GM18519 (cell line): Measurements from ENCODE around the gene ECHS1.

Experiments
- ATAC-seq: cut with Tn5 transposase; IDR thresholded peaks from one replicate; pipeline ENCODE4 v1.9.1; 2021; ENCODE audit warnings: mild to moderate bottlenecking, moderate library complexity; ENCODE audit not compliant: unreplicated experiment, low FRiP score

ECHS1 gene

DNA sequence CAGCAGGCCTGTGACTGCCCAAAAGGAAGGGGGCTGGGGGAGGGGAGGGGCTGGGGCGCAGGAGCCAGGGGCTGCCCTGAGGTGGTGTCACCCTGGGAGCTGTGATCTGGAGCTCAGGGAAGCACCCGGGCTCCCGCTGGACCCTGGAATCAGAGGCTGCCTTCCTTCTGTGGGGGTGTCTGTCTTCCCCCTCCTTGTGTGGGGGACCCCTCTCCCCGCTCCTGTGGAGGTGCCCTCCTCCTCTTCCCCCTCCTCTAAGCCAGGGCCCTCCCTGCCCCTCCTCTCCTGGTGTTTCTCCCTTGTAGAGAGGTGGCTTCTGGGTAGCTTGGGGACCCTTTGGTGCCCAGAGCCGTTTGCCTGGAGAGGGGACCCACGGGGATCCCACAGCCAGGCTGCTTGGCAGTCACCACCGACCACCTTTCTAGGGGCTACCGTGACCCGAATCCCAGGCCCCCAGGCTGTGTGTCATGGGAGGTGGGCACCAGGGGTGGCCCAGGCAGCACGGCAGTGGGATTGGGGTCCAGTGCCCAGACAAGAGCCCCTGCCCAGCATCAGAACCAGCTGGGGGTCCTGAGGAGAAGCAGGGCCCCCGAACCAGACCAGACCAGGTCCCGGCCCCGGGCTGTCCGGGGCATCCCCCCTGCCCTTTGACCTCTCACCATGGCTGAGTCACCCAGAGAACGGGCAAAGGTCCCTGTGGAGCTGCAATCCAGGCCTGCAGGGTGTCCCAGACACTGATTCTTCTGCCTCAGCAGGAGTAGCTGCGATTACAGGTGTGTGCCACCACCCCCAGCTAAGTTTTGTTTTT, 25.2 kb downstream of the ECHS1 start:
- ATAC-seq, result no peak

DNA sequence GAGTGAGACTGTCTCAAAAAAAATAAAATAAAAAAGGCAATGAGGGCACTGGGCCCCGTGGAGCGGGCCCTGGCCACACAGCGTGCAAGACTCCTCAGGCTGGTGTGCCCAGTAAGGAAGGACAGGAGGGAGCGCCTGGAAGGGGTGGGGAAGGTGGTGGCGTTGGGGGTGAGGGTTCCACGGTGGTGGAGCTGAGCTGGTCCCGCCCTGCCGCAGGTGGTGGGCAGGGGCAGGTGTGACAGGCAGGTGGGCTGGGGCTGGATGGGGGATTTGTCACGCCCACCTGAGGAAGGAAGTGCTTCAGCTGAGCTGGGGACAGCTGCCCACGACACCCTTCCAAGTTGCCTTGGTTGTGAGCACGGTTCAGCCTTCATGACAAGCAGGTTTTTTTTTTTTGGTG, 26.7 kb downstream of the ECHS1 start:
- ATAC-seq, result no peak

DNA sequence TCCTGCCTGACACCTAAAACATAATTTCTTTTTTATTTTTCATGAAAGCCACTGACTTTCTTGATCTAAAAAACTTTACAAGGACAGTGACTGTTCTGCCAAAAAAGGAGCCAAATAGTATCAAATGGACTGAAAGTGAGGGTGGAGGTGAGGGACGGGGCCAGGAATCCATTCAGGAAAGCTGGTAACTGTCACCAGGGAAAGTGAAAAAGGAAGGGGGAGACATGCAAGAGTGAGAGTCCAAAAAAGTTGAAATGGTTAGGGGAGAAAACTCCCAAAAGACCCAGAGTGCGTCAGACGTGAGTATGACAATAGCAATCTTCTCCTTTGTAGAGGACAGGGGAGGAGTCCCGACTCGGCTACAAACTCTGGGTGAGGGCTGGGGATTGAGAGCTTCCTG, 28.9 kb downstream of the ECHS1 start:
- no peak for ATAC-seq

DNA sequence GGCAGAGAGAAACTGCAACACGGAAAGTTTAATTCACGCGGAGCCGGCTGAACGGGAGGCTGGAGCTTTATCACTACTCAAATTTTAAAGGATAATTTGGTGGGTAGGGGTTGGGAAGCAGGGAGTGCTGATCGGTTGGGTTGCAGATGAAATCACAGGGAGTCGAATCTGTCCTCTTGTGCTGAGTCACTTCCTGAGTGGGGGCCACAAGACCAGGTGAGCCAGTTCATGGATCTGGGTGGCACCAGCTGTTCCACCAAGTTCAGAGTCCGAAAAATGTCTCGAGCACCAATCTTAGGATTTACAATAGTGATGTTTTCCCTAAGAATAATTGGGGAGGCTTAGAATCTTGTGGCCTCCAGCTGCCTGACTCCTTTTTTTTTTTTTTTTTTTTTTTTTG, 29.6 kb downstream of the ECHS1 start:
- ATAC-seq, result no peak

DNA sequence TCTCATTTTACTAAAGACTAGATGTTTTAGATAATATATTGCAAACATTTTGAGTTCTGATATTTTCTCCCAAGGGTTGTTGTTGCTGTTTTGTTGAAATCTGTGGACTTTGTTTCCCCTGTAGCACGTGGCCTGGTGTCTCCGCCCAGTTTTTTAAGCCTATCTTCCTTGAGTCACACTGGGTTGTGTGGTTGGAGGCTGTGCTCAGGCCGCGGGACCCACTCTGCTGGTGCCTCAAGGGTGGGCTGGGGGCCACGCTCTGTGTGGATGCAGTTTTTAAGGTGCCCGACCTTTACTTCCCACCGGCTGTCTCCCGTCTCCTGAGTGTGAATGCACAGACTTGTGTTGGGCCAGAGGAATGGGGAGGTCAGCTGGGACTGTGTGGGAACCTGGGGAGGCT, 30.2 kb downstream of the ECHS1 start:
- ATAC-seq, result no peak

DNA sequence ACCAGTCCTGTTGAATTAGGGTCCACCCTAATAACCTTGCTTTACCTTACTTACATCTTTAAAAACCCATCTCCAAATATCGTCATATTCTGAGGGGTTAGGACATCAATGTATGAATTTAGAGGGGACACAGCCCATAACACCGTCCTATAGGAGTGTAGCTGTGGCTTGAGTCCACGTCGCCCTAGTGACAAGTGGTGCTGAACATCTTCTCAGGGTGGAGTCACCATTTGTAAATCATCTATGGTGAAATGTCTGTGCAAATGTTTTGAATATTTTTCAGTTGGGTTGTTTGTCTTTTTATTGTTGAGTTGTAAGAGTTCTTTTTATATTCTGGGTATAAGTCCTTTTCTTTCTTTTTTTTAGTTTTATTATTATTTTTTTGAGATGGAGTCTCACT, 31.2 kb downstream of the ECHS1 start:
- no peak for ATAC-seq

DNA sequence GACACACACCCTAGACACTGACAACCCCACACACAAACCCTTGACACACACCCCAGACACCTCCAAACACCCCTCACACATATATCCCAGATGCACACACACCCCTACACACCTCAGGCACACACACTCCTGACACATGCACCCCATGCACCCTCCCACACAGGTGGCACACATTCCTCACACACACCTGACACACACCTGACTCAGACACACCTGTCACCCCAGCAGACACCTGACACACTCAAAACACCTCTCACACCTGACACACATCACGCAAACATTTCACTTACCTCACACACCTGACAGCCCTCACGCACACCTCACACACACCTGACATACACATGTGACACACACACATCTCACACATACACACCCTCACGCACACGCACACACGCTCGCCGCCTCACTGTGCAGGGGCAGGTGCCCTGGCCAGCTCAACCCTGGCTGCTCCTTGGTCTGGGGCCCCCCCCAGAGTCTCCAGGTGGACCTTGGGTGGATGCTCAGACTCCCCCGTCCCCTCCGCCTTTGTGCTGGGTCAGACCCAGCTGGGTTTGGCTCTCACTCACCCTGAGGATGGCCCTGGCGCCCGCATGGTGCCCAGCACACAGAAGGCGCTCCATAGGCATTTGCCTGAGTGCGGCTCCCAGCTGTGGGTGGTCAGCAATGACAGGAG, 33.3 kb downstream of the ECHS1 start:
- no peak for ATAC-seq

DNA sequence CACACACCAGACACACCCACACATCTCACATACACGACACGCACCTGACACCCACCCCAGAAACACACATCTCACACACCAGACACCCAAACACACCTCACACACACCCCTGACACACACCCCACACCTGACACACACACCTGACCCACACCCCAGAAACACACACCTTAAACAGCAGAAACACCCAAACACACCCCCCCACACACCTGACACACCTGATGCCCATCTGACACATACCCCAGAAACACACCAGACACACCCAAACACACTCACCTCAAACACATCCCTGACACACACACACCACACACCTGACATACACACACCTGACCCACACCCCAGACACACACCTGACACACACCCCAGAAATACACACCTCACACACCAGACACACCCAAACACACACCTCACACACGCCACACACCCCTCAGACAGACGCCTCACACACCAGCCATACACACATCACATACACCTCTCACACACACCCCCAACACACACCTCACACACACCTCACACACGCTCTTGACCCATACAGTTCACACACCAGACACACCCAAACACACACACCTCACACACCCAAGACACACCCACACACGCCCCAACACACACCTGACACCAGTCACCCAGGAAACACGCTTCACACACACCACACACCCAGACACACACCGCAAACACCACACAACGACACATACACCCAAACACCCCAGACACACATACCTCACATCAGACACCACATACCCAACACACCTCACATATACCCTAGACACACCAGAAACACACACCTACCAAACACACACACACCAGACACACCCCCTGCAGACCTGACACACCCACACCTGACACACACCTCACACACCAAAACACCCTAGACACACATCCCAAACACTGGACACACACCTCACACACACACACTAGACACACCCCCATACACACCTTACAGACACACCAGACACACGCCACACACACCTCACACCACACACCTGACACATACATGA, 34.8 kb downstream of the ECHS1 start:
- no peak for ATAC-seq

DNA sequence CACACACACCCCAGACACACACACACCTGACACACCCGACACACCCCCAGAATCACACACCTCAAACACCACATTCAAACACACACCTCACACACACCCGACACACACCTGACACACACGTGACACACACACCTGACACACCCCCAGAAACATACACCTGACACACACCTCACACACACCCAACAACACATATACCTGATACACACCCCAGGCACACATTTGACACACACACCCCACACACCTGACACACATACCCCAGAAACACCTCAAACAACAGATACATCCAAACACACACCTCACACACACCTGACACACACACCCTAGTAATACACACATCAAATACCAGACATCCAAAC, 35.8 kb downstream of the ECHS1 start:
- no peak for ATAC-seq

DNA sequence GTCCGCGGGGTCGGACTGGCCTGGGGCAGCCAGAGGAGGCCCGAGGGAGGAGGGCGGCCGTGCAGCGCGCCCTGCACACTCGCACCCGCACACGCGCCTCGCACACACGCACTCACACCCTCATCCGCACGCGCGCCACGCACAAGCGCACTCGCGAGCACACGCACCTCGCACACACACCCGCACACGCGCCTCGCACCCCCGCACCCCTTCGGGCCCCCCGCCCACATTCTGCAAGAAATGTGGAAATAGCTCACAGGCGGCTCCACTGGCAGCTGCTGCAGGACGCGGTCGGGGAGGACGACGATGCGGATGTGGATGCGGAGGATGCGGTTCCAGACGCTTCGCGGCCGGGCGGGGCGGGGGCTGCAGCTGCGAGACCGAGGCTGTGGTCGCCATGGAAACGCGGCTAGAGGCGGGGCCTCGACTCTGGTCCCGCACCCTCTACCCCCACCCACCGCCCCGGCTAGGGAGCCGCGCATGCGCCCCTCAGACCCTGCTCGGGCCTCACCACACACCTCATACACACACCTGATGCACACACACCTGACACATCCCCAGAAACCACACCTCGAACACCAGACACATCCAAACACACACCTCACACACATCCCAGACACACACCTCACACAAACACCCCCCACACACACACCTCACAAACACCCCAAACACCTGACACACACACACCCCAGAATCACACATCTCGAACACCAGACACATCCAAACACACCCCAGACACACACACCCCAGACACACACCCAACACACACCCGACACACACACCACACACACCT, 36.4 kb downstream of the ECHS1 start, which contains the start of gene CALY:
TSS of gene CALY (minus strand) at position 320 of the 793 bp plus-strand sequence. CDS start 7,907 bp downstream, outside the sequence.
- no peak for ATAC-seq

DNA sequence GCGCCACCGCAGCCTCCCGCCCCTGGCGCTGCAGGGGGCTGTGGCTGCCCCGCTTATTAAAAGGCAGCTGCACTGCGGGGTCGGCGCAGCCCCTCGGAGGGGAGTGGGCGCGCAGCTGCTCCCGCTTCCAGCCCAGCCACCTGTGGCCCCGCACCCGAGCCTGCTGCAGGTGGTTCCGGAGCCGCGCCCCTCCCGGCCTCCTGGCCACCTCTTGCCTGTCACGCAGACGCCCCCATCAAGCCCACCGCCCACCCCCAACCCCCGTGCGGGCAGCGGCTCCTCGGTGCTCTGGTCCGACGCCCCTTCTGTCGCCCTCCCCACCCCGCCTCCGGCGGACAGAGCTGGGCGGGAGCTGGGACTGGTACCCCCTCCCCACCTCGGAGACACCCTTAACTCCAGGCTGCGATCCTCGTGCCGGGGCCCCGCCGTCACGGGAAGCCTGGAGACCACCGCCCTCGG, 37.0 kb downstream of the ECHS1 start:
- no peak for ATAC-seq

DNA sequence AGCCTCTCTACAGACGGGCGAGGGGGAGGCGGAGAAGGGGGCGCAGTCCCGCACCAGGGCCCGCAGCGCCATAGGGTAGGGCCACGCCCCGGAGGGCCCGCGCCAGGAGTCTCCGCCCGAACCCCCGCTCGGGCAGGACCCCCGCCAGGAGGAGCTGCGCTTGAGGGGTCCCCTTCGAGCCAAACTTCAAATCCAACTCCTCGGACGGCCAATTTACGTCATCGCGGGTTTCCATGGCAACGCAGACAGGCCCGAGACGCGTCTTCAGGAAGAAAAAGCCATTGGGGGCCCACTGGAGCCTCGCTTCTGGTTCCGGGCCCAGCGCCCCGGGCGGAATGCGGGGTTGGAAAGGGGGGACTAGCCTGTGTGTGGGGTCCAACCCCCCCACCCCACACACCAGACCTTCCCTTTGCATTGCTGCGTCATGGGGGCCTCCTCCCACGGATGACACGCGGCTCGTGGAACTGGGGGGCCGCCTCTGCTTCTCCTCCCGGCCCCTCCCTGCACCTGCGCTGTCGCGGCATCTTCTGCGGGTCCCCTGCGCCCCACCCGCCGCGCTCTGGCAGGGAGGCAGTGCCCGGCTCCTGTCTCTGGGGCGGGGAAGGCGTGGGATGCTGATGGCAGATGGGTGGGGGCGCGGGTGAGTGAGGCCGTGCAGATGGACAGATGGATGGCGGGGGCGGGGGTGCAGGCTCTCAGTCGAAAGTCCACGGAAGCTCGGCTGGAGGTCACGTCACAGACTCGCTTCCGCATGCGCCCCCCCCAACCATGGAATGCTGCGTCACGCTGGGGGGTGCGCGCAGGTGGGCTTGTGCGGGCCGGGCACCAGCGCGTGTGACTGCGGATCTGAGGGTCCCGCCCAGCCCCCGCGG, 37.7 kb downstream of the ECHS1 start:
- ATAC-seq, result no peak

DNA sequence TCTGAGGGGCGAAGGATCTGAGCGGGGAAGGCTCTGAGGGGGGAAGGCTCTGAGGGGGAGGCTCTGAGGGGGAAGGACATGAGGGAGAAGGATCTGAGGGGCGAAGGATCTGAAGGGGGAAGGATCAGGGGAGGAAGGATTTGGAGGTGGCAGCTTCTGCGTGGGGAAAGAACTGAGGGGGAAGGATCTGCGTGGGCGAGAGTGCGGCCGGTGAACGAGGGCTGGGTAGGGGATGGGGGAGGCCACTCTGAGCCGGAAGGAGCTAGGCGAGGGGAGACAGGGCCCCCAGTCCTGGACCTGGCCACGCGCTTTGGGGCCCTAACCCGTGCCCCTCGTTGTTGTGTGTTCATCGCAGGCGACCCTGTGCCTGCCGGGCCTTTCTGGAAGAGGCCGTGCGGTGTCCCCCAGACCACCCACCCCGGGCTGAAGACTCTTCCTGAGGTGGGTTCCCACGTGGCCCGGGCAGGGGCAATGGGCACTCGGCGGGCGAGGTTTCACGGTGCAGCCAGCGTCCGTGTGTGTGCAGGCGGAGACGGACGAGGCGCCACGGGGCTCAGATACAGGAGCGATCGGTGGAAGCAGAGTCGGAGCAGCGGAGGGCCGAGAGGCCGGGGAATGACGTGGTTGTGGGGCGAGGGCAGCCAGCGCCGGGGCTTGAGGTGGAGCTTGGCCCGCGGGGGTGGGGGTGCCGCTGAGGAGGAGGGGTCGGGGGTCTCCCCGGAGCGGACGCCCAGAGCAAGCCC, 38.5 kb downstream of the ECHS1 start:
- ATAC-seq, result no peak

DNA sequence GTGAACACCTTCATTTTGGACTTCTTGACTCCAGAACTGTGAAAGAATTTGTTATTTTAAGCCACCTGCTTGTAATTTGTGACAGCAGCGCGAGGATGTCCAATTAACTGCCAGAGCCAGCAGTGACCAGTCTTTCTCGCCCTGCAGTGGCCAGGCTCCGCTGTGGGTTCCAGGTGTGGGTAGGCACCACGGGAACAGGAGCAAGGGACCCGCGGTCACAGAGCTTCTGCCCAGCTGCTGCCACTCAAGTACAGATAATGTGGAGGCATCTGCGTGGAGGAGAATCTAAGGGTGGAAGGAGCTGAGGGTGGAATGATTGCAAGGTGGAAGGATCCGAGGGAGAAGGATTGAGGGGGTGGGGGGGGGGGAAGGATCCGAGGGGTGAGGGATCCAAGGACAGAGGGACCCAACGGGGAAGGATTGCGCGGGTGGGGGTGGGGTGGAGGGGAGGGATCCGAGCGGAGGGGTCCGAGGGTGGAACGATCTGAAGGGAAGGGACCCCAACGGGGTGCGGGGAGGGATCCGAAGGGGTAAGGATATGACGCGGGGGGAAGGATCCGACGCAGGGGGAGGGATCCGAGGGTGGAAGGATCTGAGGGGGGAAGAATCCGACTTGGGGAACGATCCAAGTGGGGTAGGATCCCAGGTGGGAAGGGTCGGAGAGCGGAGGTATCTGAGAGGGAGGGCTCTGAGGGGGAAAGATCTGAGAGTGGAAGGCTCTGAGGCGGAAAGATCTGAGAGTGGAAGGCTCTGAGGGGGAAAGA, 40.0 kb downstream of the ECHS1 start:
- no peak for ATAC-seq

DNA sequence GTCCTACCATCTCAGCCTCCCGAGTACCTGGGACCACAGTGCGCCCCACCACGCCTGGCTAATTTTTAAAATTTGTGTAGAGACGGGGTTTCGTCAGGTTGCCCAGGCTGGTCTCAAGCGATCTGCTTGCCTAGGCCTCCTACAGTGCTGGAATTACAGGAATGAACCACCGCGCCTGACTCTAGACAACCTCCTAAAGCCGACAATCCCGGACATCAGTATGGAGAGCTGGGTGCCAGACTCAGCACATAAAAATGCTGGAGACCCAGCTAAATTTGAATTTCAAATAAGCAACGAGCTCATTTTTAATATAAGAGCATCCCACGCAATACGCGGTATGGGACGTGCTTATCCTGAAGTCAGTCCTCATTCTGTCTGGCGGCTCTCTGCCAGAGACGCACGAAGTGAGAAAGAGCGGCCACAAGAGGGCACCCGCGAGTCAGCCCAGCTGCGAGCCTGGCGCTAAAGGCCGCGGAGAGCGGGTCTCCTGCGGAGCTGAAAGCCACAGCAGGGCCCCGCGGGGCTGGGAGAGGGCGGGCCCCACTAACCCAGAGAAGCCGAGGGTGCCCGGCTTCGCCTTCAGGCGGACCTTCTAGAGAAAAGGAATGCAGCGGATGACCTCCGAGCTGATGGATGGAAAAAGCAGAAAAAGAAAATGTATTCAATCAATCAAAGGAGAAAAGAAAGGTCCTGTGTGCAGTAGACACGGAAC, 43.5 kb downstream of the ECHS1 start:
- peak; percentile 78 for ATAC-seq

DNA sequence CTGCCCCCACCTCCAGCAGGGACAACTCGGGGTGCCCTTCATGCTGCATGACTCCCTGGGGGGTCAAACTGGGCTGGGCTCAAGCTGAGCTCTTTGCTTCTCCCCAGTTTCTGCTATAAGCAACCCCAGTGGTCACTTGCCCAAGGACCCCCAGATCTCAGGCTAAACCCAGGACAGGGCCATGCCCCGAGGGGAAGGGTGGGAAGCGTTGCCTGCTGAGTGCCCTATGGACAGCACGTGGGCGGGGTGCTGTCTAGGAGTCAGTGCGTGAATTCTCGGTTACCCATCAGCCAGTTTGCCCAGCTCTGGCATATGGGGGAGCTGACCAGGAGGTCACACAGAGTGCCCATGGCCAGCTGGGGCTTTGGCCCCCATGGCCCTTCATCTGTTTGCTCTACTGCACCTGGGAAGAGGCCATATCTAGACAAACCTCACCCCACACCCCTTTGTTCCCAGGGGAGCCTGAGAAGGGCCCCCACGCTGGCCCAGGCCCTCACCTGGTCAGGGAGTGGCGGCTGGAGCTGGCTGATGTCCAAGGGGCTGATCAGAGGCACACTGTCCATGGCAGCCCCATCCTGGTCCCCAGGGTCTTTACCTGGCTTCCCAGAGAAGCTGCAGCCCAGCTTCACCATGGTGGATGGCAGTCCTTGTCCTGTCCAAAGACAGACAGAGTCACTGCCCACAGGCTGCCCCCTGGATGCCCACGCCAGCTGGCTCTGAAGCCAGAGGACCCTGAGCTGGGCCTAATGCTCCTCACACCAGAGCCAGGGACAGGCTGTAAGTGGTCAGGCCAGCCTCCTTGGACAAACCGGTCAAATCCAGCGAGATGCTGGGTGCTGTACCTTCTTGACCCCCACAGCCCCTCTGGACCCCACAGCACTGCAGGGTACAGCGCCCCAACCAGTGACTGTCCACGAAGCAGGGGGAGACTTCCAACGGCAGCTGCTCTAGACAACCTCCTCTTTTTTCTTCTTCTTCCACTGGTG, 44.5 kb downstream of the ECHS1 start:
- no peak for ATAC-seq
